ENCODE results near the gene CRYBG1. TPM values are rescaled to one million over a fixed set of nuclear protein-coding genes. Genes with fewer than 3 reads are reported as not detected.
"Not testable (repeated sequence)": the region's sequence is repeated elsewhere in the genome, so short reads cannot be mapped to it uniquely, and the experiment has no call there.

The CRYBG1 gene
- total RNA-seq, 2 experiments from 2014 or later: 34.9 to 36.8 TPM

GRCh38 chr6:106380407-106380806 is 19.9 kb downstream of the CRYBG1 start:
- Mint-ChIP-seq H3K36me3 (ENCODE audit: low read depth) (no peaks in the 10 kb centered on the region), H3K27me3 (ENCODE audit: low read depth) (peaks cover 8% of the 10 kb centered on the region), H3K4me3 (no peak overlapping the region), H3K9me3 (ENCODE audit: insufficient read depth) (no peaks in the 10 kb centered on the region), H3K4me1 (ENCODE audit: low read depth) (peaks cover 8% of the 10 kb centered on the region), H3K27ac (no peak overlapping the region)
- no peak for ATAC-seq
- CTCF ChIA-PET: no interaction called here
- POLR2A ChIA-PET: no interaction called here
- DNase-seq: no peak

GRCh38 chr6:106381223-106381622 is 20.7 kb downstream of the CRYBG1 start:
- no peak overlapping the region for H3K27ac Mint-ChIP-seq
- CTCF ChIA-PET: interaction anchor here (1.0 to 1.1 kb wide), 2 partner anchors 20 to 616 kb away, joined by 3 to 4 read pairs; partner anchors contain the start of gene CRYBG1

GRCh38 chr6:106381881-106382280 is 21.4 kb downstream of the CRYBG1 start:
- CTCF ChIA-PET: interaction anchor here (1.0 to 1.5 kb wide), 3 partner anchors 9 to 616 kb away, joined by 3 to 4 read pairs (median 3); partner anchors contain the start of gene CRYBG1
- ATAC-seq: no peak

More at GRCh38 chr6:106381223-106381622, 20.7 kb downstream of the CRYBG1 start:
- Mint-ChIP-seq H3K36me3 (ENCODE audit: low read depth) (no peaks in the 10 kb centered on the region), H3K4me3 (no peak overlapping the region), H3K4me1 (ENCODE audit: low read depth) (peaks cover 8% of the 10 kb centered on the region), H3K9me3 (ENCODE audit: insufficient read depth) (no peaks in the 10 kb centered on the region), H3K27me3 (ENCODE audit: low read depth) (peaks cover 8% of the 10 kb centered on the region)
- POLR2A ChIA-PET: no interaction called here
- ATAC-seq (no peak), DNase-seq (no peak)

GRCh38 chr6:106383573-106383972 is 23.1 kb downstream of the CRYBG1 start:
- Mint-ChIP-seq H3K27ac (no peak overlapping the region), H3K9me3 (ENCODE audit: insufficient read depth) (no peaks in the 10 kb centered on the region), H3K4me3 (no peak overlapping the region), H3K4me1 (ENCODE audit: low read depth) (peaks cover 8% of the 10 kb centered on the region), H3K36me3 (ENCODE audit: low read depth) (no peaks in the 10 kb centered on the region), H3K27me3 (ENCODE audit: low read depth) (peaks cover 4% of the 10 kb centered on the region)
- ATAC-seq: no peak
- ChIA-PET POLR2A (no interaction called here), CTCF (no interaction called here)
- DNase-seq: no peak

More at GRCh38 chr6:106381881-106382280, 21.4 kb downstream of the CRYBG1 start:
- H3K9me3 Mint-ChIP-seq (ENCODE audit: insufficient read depth): no peaks in the 10 kb centered on the region
- peaks cover 8% of the 10 kb centered on the region for H3K4me1 Mint-ChIP-seq (ENCODE audit: low read depth)
- POLR2A ChIA-PET: no interaction called here
- H3K36me3 Mint-ChIP-seq (ENCODE audit: low read depth): no peaks in the 10 kb centered on the region
- no peak overlapping the region for H3K4me3 Mint-ChIP-seq
- peak; percentile 34 for DNase-seq
- H3K27ac Mint-ChIP-seq: no peak overlapping the region
- peaks cover 6% of the 10 kb centered on the region for H3K27me3 Mint-ChIP-seq (ENCODE audit: low read depth)

GRCh38 chr6:106385530-106385929 is 25.0 kb downstream of the CRYBG1 start:
- ChIA-PET CTCF (interaction anchor here (1.5 kb wide), 1 partner anchor 25 kb away, joined by 3 read pairs; the partner anchor contains the start of gene CRYBG1), POLR2A (no interaction called here)
- Mint-ChIP-seq H3K9me3 (ENCODE audit: insufficient read depth) (no peaks in the 10 kb centered on the region), H3K36me3 (ENCODE audit: low read depth) (no peaks in the 10 kb centered on the region), H3K4me3 (no peak overlapping the region), H3K4me1 (ENCODE audit: low read depth) (peaks cover 8% of the 10 kb centered on the region), H3K27ac (no peak overlapping the region), H3K27me3 (ENCODE audit: low read depth) (peaks cover 6% of the 10 kb centered on the region)
- DNase-seq: no peak
- no peak for ATAC-seq

- POLR2A ChIA-PET: interaction anchor here (0.6 kb wide), 1 partner anchor 565 kb away, joined by 3 read pairs; no protein-coding TSS in a partner anchor
- H3K9me3 Mint-ChIP-seq (ENCODE audit: insufficient read depth): no peaks in the 10 kb centered on the region
- no peak overlapping the region for H3K4me3 Mint-ChIP-seq
- H3K4me1 Mint-ChIP-seq (ENCODE audit: low read depth): no peaks in the 10 kb centered on the region
- no peak overlapping the region for H3K27ac Mint-ChIP-seq
- DNase-seq: no peak
- CTCF ChIA-PET: no interaction called here
- peaks cover 13% of the 10 kb centered on the region for H3K27me3 Mint-ChIP-seq (ENCODE audit: low read depth)
- H3K36me3 Mint-ChIP-seq (ENCODE audit: low read depth): no peaks in the 10 kb centered on the region
- ATAC-seq: no peak
Measured at GRCh38 chr6:106387875-106388274, 27.4 kb downstream of the CRYBG1 start.

GRCh38 chr6:106390088-106390487 is 29.6 kb downstream of the CRYBG1 start:
- ChIA-PET POLR2A (no interaction called here), CTCF (no interaction called here)
- H3K36me3 Mint-ChIP-seq (ENCODE audit: low read depth): no peaks in the 10 kb centered on the region
- H3K9me3 Mint-ChIP-seq (ENCODE audit: insufficient read depth): no peaks in the 10 kb centered on the region
- no peak overlapping the region for H3K27ac Mint-ChIP-seq
- H3K27me3 Mint-ChIP-seq (ENCODE audit: low read depth): peaks cover 19% of the 10 kb centered on the region
- no peak overlapping the region for H3K4me3 Mint-ChIP-seq
- ATAC-seq (no peak), DNase-seq (no peak)
- no peaks in the 10 kb centered on the region for H3K4me1 Mint-ChIP-seq (ENCODE audit: low read depth)

GRCh38 chr6:106396426-106397220 is 36.1 kb downstream of the CRYBG1 start:
- Mint-ChIP-seq H3K4me1 (ENCODE audit: low read depth) (no peaks in the 10 kb centered on the region), H3K9me3 (ENCODE audit: insufficient read depth) (no peaks in the 10 kb centered on the region), H3K4me3 (no peak overlapping the region), H3K27me3 (ENCODE audit: low read depth) (peaks cover 19% of the 10 kb centered on the region), H3K36me3 (ENCODE audit: low read depth) (no peaks in the 10 kb centered on the region), H3K27ac (no peak overlapping the region)
- ATAC-seq: no peak
- ChIA-PET CTCF (interaction anchor here (0.7 to 1.4 kb wide), 2 partner anchors 36 to 165 kb away, joined by 3 to 4 read pairs; partner anchors contain the start of gene CRYBG1), POLR2A (no interaction called here)
- no peak for DNase-seq

- Mint-ChIP-seq H3K9me3 (ENCODE audit: insufficient read depth) (no peaks in the 10 kb centered on the region), H3K27ac (no peak overlapping the region), H3K4me3 (no peak overlapping the region), H3K27me3 (ENCODE audit: low read depth) (peaks cover 13% of the 10 kb centered on the region), H3K4me1 (ENCODE audit: low read depth) (no peaks in the 10 kb centered on the region), H3K36me3 (ENCODE audit: low read depth) (no peaks in the 10 kb centered on the region)
- ATAC-seq (no peak), DNase-seq (no peak)
- ChIA-PET POLR2A (no interaction called here), CTCF (interaction anchor here (0.7 to 1.4 kb wide), 2 partner anchors 36 to 164 kb away, joined by 3 to 4 read pairs; partner anchors contain the start of gene CRYBG1)
Measured at GRCh38 chr6:106397431-106397830, 36.9 kb downstream of the CRYBG1 start.

GRCh38 chr6:106398621-106399020 is 38.1 kb downstream of the CRYBG1 start:
- no peaks in the 10 kb centered on the region for H3K36me3 Mint-ChIP-seq (ENCODE audit: low read depth)
- H3K27ac Mint-ChIP-seq: no peak overlapping the region
- H3K4me3 Mint-ChIP-seq: no peak overlapping the region
- no peak for ATAC-seq
- no peaks in the 10 kb centered on the region for H3K9me3 Mint-ChIP-seq (ENCODE audit: insufficient read depth)
- no peaks in the 10 kb centered on the region for H3K4me1 Mint-ChIP-seq (ENCODE audit: low read depth)
- peaks cover 16% of the 10 kb centered on the region for H3K27me3 Mint-ChIP-seq (ENCODE audit: low read depth)
- no peak for DNase-seq
- ChIA-PET POLR2A (no interaction called here), CTCF (no interaction called here)

- H3K4me1 Mint-ChIP-seq (ENCODE audit: low read depth); DNase-seq; ATAC-seq; POLR2A ChIA-PET; CTCF ChIA-PET; H3K4me3 Mint-ChIP-seq; H3K9me3 Mint-ChIP-seq (ENCODE audit: insufficient read depth); H3K36me3 Mint-ChIP-seq (ENCODE audit: low read depth); H3K27ac Mint-ChIP-seq: not testable (repeated sequence)
- peaks cover 39% of the 10 kb centered on the region for H3K27me3 Mint-ChIP-seq (ENCODE audit: low read depth)
Measured at GRCh38 chr6:106405044-106405443, 44.5 kb downstream of the CRYBG1 start.

GRCh38 chr6:106411056-106411455 is 50.5 kb downstream of the CRYBG1 start:
- no peak overlapping the region for H3K4me3 Mint-ChIP-seq
- peaks cover 56% of the 10 kb centered on the region for H3K27me3 Mint-ChIP-seq (ENCODE audit: low read depth)
- H3K9me3 Mint-ChIP-seq (ENCODE audit: insufficient read depth): no peaks in the 10 kb centered on the region
- CTCF ChIA-PET: interaction anchor here (1.2 kb wide), 1 partner anchor 71 kb away, joined by 4 read pairs; no protein-coding TSS in a partner anchor
- ATAC-seq (no peak), DNase-seq (no peak)
- POLR2A ChIA-PET: no interaction called here
- no peaks in the 10 kb centered on the region for H3K4me1 Mint-ChIP-seq (ENCODE audit: low read depth)
- no peak overlapping the region for H3K27ac Mint-ChIP-seq
- peaks cover 3% of the 10 kb centered on the region for H3K36me3 Mint-ChIP-seq (ENCODE audit: low read depth)
